ENCODE results near the gene WEE1. TPM values are rescaled to one million over a fixed set of nuclear protein-coding genes. Genes with fewer than 3 reads are reported as not detected.

Gene WEE1
- total and polyA plus RNA-seq, 2 experiments from 2014 or later, result 79.2 to 101 TPM

DNA sequence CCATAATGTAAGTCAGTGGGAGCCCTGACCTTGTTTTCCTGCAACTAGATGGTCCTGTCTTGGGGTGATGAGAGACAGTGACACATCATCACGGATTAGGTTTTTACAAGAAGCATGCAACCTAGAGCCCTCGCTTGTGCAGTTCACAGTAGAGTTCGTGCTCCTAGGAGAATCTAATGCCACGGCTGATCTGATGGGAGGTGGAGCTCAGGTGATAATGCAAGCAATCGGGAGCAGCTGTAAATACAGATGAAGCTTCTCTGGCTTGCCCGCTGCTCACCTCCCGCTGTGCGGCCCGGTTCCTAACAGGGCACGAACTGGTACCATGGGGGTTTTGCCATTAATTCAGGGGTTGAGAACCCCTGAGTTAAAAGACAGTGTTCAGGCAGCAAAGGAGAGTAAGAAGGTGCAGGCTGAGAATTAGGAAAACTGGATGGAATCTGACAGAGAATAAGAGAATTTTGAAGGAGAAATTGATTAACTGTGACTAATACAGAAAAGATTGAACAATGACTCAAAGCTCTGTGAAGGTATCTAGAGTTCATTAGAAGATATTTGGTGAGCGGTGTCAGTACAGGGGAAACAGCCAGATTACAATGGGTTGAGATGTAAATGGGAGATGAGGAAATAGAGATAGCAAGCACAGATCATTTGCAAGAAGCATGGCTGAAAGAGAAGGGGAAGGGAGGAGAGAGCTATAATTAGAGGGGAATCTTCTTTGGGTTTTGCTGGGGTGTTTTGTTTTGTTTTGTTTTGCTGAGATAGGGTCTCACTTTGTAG, 21.0 kb downstream of the WEE1 start:
- no peak overlapping the region for H3K4me3 ChIP-seq
- H3K27ac ChIP-seq, result no peak overlapping the region
- no peaks in the 10 kb centered on the region for H4K20me1 ChIP-seq (ENCODE audit: insufficient read depth, poor library complexity, severe bottlenecking)
- WGBS (ENCODE audit: low lambda C conversion rate, missing lambda C conversion rate), result 40% methylated on average over 11 of the region's 11 CpGs
- no peaks in the 10 kb centered on the region for H3K27me3 ChIP-seq
- DNase-seq (ENCODE audit: low spot score), result no peak
- no peaks in the 10 kb centered on the region for H3K9me2 ChIP-seq (replicated peaks; ENCODE audit: insufficient read depth)
- no peaks in the 10 kb centered on the region for H3K36me3 ChIP-seq (replicated peaks; ENCODE audit: insufficient read depth, low read depth)
- no peaks in the 10 kb centered on the region for H3K9me3 ChIP-seq (ENCODE audit: low read depth)
- no peaks in the 10 kb centered on the region for H3K4me1 ChIP-seq (ENCODE audit: insufficient read depth)
- no peak overlapping the region for H3K4me2 ChIP-seq
- H2AFZ ChIP-seq, result no peak overlapping the region
- TF ChIP-seq EZH2phosphoT487 (IDR thresholded peaks at IDR 0.05; ENCODE audit: low read depth, severe bottlenecking, unreplicated experiment) (no peak), EZH2 (IDR thresholded peaks at IDR 0.05; ENCODE audit: borderline replicate concordance) (no peak)
- TF ChIP-seq, protein P1, sequence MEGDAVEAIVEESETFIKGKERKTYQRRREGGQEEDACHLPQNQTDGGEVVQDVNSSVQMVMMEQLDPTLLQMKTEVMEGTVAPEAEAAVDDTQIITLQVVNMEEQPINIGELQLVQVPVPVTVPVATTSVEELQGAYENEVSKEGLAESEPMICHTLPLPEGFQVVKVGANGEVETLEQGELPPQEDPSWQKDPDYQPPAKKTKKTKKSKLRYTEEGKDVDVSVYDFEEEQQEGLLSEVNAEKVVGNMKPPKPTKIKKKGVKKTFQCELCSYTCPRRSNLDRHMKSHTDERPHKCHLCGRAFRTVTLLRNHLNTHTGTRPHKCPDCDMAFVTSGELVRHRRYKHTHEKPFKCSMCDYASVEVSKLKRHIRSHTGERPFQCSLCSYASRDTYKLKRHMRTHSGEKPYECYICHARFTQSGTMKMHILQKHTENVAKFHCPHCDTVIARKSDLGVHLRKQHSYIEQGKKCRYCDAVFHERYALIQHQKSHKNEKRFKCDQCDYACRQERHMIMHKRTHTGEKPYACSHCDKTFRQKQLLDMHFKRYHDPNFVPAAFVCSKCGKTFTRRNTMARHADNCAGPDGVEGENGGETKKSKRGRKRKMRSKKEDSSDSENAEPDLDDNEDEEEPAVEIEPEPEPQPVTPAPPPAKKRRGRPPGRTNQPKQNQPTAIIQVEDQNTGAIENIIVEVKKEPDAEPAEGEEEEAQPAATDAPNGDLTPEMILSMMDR (IDR thresholded peaks at IDR 0.05; ENCODE audit: poor library complexity), result no peak
- no peaks in the 10 kb centered on the region for H3K79me2 ChIP-seq

DNA sequence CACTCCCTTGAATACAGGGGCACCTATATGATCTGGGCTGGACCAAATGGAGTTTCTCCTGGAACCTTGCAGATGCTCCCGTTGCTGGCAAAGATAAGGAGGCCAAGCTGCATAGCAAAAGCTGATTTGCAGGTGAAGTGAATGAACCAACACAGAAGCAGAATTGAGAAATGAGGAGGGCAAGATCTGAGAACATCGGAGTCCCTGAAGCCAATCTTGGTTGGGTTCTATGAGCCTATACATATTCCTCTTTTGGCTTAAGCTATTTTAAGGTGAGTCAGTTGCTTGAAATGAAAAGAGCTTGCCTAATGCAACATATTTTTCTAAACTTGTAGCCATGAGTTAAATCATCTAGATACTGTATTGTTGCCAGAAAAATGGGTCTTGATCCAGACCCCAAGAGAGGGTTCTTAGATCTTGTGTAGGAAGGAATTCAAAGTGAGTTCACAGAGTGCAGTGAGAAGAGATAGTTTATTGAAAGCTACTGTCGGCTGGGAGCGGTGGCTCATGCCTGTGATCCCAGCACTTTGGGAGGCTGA, 23.5 kb downstream of the WEE1 start:
- no peaks in the 10 kb centered on the region for H3K79me2 ChIP-seq
- no peaks in the 10 kb centered on the region for H3K9me2 ChIP-seq (replicated peaks; ENCODE audit: insufficient read depth)
- H3K9me3 ChIP-seq (ENCODE audit: low read depth), result no peaks in the 10 kb centered on the region
- H3K27me3 ChIP-seq, result no peaks in the 10 kb centered on the region
- H3K4me2 ChIP-seq, result no peak overlapping the region
- H4K20me1 ChIP-seq (ENCODE audit: insufficient read depth, poor library complexity, severe bottlenecking), result no peaks in the 10 kb centered on the region
- TF ChIP-seq EZH2 (IDR thresholded peaks at IDR 0.05; ENCODE audit: borderline replicate concordance) (no peak), EZH2phosphoT487 (IDR thresholded peaks at IDR 0.05; ENCODE audit: low read depth, severe bottlenecking, unreplicated experiment) (no peak)
- TF ChIP-seq, protein P1 (IDR thresholded peaks at IDR 0.05; ENCODE audit: poor library complexity), result no peak
- no peak overlapping the region for H3K4me3 ChIP-seq
- no peaks in the 10 kb centered on the region for H3K36me3 ChIP-seq (replicated peaks; ENCODE audit: insufficient read depth, low read depth)
- WGBS (ENCODE audit: low lambda C conversion rate, missing lambda C conversion rate), result 76% methylated on average over 4 of the region's 4 CpGs
- H2AFZ ChIP-seq, result no peak overlapping the region
- no peak overlapping the region for H3K27ac ChIP-seq
- DNase-seq (ENCODE audit: low spot score), result no peak
- H3K4me1 ChIP-seq (ENCODE audit: insufficient read depth), result peaks cover 6% of the 10 kb centered on the region

DNA sequence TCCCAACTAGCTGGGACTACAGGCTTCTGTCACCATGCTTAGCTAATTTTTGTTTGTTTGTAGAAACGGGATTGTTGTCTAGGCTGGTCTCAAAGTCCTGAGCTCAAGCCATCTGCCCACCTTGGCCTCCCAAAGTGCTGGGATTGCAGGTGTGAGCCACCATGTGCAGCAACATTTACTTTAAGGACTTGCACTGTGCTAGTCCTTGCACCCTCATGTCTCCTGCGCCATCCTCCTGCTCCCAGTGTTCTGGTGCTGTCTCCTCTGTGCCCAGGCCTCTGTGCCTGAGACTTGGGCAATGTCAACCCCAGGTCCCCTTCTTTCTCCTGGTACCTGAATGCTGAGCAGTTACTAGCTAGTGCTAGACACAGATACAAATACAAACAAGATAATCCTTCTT, 26.7 kb downstream of the WEE1 start:
- WGBS (ENCODE audit: low lambda C conversion rate, missing lambda C conversion rate), result 95% methylated on average over 2 of the region's 2 CpGs
- Histone ChIP-seq H3K27ac (peak overlapping the region; percentile 23), H4K20me1 (ENCODE audit: insufficient read depth, poor library complexity, severe bottlenecking) (no peaks in the 10 kb centered on the region), H3K4me2 (no peak overlapping the region), H3K4me1 (ENCODE audit: insufficient read depth) (peaks cover 6% of the 10 kb centered on the region), H3K79me2 (no peaks in the 10 kb centered on the region), H2AFZ (no peak overlapping the region), H3K9me2 (replicated peaks; ENCODE audit: insufficient read depth) (no peaks in the 10 kb centered on the region), H3K36me3 (replicated peaks; ENCODE audit: insufficient read depth, low read depth) (no peaks in the 10 kb centered on the region), H3K27me3 (no peaks in the 10 kb centered on the region), H3K4me3 (no peak overlapping the region), H3K9me3 (ENCODE audit: low read depth) (no peaks in the 10 kb centered on the region)
- TF ChIP-seq, protein P1 (IDR thresholded peaks at IDR 0.05; ENCODE audit: poor library complexity), result no peak
- TF ChIP-seq EZH2 (IDR thresholded peaks at IDR 0.05; ENCODE audit: borderline replicate concordance), result no peak
- TF ChIP-seq EZH2phosphoT487 (IDR thresholded peaks at IDR 0.05; ENCODE audit: low read depth, severe bottlenecking, unreplicated experiment), result no peak
- no peak for DNase-seq (ENCODE audit: low spot score)

All from hepatocyte (in vitro differentiated cells).